SK-N-SH treated with all-trans-retinoic acid at 6 μM for 48 hours (cell line): ENCODE measurements around the gene ELFN2.

ENCODE experiments used
- ARNTL ChIP-seq: fragments of 450-650 bp; formaldehyde crosslinking; IDR thresholded peaks from 2 replicates; pipeline ENCODE4 v1.5.0; 2020; ENCODE audit warnings: low read depth, mild to moderate bottlenecking, moderate library complexity, borderline replicate concordance
- BACH2 ChIP-seq: fragments of 250-450 bp; sonication (Bioruptor Pico); IDR thresholded peaks from 2 replicates; pipeline ENCODE4 v1.9.0; 2021; ENCODE audit warnings: mild to moderate bottlenecking, borderline replicate concordance
- ESRRG ChIP-seq: fragments of 250-450 bp; sonication (Bioruptor Pico); IDR thresholded peaks from 2 replicates; pipeline ENCODE4 v1.6.1; 2021; ENCODE audit warnings: mild to moderate bottlenecking
- ISL1 ChIP-seq: fragments of 250-450 bp; sonication (Bioruptor Pico); IDR thresholded peaks from 2 replicates; pipeline ENCODE4 v2.1.2; 2022; ENCODE audit warnings: mild to moderate bottlenecking, moderate library complexity
- PATZ1 ChIP-seq: fragments of 250-450 bp; sonication (Bioruptor Pico); IDR thresholded peaks from 2 replicates; pipeline ENCODE4 v1.8.0; 2020; ENCODE audit warnings: mild to moderate bottlenecking, moderate library complexity, borderline replicate concordance
- PPARA ChIP-seq: fragments of 250-450 bp; sonication (Bioruptor Pico); IDR thresholded peaks from 2 replicates; pipeline ENCODE4 v1.5.0; 2020; ENCODE audit warnings: mild to moderate bottlenecking, borderline replicate concordance
- RARB ChIP-seq: fragments of 250-450 bp; sonication (Bioruptor Pico); IDR thresholded peaks from 2 replicates; pipeline ENCODE4 v1.8.0; 2021; ENCODE audit warnings: mild to moderate bottlenecking, moderate library complexity
- ZFP30 ChIP-seq: fragments of 450-650 bp; formaldehyde crosslinking; IDR thresholded peaks from 2 replicates; pipeline ENCODE4 v1.5.0; 2022; ENCODE audit warnings: mild to moderate bottlenecking, moderate library complexity
- ZNF565 ChIP-seq: fragments of 450-650 bp; formaldehyde crosslinking; conservative IDR thresholded peaks from 2 replicates; pipeline ENCODE4 v1.5.0; 2020; ENCODE audit warnings: low read depth, mild to moderate bottlenecking, moderate library complexity
- ZNF70 ChIP-seq: fragments of 450-650 bp; formaldehyde crosslinking; IDR thresholded peaks from 2 replicates; pipeline ENCODE4 v1.5.0; 2020; ENCODE audit warnings: mild to moderate bottlenecking, moderate library complexity
- ZNF8 ChIP-seq: fragments of 450-650 bp; formaldehyde crosslinking; IDR thresholded peaks from 2 replicates; pipeline ENCODE4 v1.5.0; 2020; ENCODE audit warnings: mild to moderate bottlenecking, moderate library complexity
- TF ChIP-seq, protein P1 (sequence below): fragments of 250-450 bp; sonication (Bioruptor Pico); IDR thresholded peaks from 2 replicates; pipeline ENCODE4 v1.5.1; 2020; ENCODE audit warnings: low read depth, mild to moderate bottlenecking, moderate library complexity

GRCh38 chr22:37443977-37444376 lies 16.7 kb upstream of the ELFN2 start:
- TF ChIP-seq ISL1 (CRISPR knock-in tag) (no peak), ZNF565 (CRISPR knock-in tag) (no peak), ZNF8 (CRISPR knock-in tag) (no peak), ARNTL (CRISPR knock-in tag) (no peak), PPARA (CRISPR knock-in tag) (no peak), PATZ1 (CRISPR knock-in tag) (no peak), ESRRG (no peak), RARB (CRISPR knock-in tag) (no peak), ZNF70 (CRISPR knock-in tag) (no peak), ZFP30 (no peak), BACH2 (CRISPR knock-in tag) (no peak)
- TF ChIP-seq, protein P1, sequence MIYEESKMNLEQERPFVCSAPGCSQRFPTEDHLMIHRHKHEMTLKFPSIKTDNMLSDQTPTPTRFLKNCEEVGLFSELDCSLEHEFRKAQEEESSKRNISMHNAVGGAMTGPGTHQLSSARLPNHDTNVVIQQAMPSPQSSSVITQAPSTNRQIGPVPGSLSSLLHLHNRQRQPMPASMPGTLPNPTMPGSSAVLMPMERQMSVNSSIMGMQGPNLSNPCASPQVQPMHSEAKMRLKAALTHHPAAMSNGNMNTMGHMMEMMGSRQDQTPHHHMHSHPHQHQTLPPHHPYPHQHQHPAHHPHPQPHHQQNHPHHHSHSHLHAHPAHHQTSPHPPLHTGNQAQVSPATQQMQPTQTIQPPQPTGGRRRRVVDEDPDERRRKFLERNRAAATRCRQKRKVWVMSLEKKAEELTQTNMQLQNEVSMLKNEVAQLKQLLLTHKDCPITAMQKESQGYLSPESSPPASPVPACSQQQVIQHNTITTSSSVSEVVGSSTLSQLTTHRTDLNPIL (CRISPR knock-in tag) = no peak
